ENCODE results near the gene SRM.

GRCh38 chr1:11099310-11100148 is 39.7 kb upstream of the SRM start, which contains the start of gene EXOSC10:
- no peak for TF ChIP-seq CTCF (IDR thresholded peaks at IDR 0.05; ENCODE audit: low read length)
- TF ChIP-seq EZH2 (IDR thresholded peaks at IDR 0.05; ENCODE audit: borderline replicate concordance, low read length), result no peak
